Measurements from ENCODE around the gene PDE4B.

- TF ChIP-seq POLR2A (IDR thresholded peaks at IDR 0.05), result no peak
- TF ChIP-seq, protein P1, sequence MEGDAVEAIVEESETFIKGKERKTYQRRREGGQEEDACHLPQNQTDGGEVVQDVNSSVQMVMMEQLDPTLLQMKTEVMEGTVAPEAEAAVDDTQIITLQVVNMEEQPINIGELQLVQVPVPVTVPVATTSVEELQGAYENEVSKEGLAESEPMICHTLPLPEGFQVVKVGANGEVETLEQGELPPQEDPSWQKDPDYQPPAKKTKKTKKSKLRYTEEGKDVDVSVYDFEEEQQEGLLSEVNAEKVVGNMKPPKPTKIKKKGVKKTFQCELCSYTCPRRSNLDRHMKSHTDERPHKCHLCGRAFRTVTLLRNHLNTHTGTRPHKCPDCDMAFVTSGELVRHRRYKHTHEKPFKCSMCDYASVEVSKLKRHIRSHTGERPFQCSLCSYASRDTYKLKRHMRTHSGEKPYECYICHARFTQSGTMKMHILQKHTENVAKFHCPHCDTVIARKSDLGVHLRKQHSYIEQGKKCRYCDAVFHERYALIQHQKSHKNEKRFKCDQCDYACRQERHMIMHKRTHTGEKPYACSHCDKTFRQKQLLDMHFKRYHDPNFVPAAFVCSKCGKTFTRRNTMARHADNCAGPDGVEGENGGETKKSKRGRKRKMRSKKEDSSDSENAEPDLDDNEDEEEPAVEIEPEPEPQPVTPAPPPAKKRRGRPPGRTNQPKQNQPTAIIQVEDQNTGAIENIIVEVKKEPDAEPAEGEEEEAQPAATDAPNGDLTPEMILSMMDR (IDR thresholded peaks at IDR 0.05), result no peak
- no peak for TF ChIP-seq POLR2AphosphoS5 (IDR thresholded peaks at IDR 0.05)
Observed at GRCh38 chr1:66418021-66418420, 625.3 kb downstream of the PDE4B start.
